Left ventricle myocardium superior (tissue), 1 donor: Measurements from ENCODE around the gene ENAH. TPM values are rescaled to one million over a fixed set of nuclear protein-coding genes. Genes with fewer than 3 reads are reported as not detected.

ENCODE experiments used
- ATAC-seq: fragments of 200-7000 bp; cut with Tn5 transposase; one replicate; pipeline ENCODE4 v1.9.1; 2020; ENCODE audit warnings: mild to moderate bottlenecking, moderate library complexity
- DNase-seq: peaks from one replicate; pipeline ENCODE4 v3.0.0-alpha.2; 2020
- intact Hi-C: fragments of 100-400 bp; cut with micrococcal nuclease; formaldehyde crosslinking; loops from one replicate; pipeline ENCODE4 v1.11.0; 2022
- total RNA-seq: library from RNA; stranded (reverse); fragmentation: NEBNext Ultra II Directional; extraction: Animal tissue kit (Norgen Biotek cat#: 25700); gene quantifications from one replicate; pipeline ENCODE4 v1.2.1, GENCODE V29; 2021
- donor health status: DM: no; HTN: yes; CAD: no; lungs with severe emphysema.

Gene ENAH
- total RNA-seq, 1 donor from 2014 or later: 90.1 TPM

DNA sequence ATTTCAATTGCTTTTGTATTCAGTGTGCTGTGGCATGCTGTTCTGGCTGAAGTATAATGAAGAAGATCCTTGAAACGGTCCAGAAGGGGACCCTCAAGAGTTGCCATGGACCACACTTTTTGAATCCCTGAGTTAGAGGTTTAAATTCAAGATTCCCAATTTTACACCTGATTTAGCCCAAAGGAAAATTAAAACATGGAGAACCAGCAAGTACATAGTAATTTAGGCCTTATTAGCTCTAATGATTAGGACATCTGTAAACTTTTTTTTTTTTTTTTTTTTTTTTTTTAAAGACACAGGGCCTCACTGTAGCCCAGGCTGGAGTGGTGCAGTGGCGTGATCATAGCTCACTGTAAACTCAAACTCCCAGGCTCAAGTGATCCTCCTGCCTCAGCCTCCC, 107.3 kb downstream of the ENAH start:
- ATAC-seq: no peak
- intact Hi-C loops: no loop called here
- no peak for DNase-seq

DNA sequence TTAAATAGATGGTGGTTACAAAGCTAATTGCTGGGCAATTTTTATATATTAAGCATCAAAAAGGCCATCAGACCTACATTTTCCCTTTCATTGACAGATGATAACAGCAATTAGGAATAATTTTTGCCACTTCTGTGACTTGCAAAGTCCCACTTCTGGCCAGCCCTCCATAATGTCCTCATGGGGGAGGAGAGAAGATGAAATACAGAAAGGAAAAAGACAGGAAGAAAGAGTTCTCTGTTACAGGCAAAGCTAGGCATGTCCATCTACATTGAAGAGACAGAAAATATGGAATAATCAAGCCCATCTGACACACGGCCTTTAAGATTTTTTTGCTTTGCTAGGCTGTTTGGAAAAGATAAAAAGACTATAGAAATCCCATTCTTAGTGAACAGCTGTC, 108.0 kb downstream of the ENAH start:
- intact Hi-C loops: no loop called here
- no peak for ATAC-seq
- DNase-seq: no peak

DNA sequence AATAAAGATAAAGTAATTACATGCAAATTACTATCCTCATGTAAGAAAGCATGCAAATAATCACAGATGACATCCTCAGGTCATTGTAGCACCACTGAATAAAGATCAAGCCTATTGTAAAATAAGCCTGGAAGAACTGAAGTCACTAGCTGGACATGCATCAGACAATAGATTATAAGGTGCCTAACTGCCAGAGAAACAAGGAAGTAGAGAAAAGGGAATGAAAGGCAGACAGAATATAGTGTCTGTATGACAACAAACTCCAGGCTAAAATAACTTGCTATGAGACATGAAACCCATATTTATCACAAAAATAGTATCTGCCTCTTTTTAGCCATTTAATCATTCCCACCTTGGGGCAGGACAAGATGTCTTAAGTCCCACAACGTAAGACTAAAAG, 108.7 kb downstream of the ENAH start:
- intact Hi-C loops: no loop called here
- DNase-seq (no peak), ATAC-seq (no peak)

GRCh38 chr1:225543350-225543749, 109.6 kb downstream of the ENAH start:
- intact Hi-C loops: no loop called here
- DNase-seq (no peak), ATAC-seq (no peak)

DNA sequence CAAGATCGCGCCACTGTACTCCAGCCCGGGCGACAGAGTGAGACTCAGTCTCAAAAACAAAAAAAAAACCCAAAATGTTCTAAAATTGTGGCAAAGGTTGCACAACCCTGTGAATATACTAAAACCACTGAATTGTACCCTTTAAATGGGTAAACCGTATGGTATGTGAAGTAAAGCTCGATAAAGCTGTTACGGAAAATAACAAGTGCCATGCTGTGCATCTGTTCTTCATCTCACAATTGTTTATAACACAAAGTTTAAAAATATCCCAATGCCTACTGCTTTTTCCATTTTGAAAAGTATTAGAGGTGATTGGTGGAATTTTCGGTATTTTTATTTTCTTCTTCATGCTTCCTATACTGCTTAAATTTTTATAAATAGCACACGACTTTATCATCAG, 111.5 kb downstream of the ENAH start:
- intact Hi-C loops: no loop called here
- no peak for ATAC-seq
- no peak for DNase-seq

- DNase-seq (no peak), ATAC-seq (no peak)
- intact Hi-C loops: no loop called here
These were observed 113.3 kb downstream of the ENAH start for GRCh38 chr1:225539575-225539974.

- intact Hi-C loops: no loop called here
- no peak for ATAC-seq
- no peak for DNase-seq
These were observed 113.9 kb downstream of the ENAH start for GRCh38 chr1:225539069-225539468.

DNA sequence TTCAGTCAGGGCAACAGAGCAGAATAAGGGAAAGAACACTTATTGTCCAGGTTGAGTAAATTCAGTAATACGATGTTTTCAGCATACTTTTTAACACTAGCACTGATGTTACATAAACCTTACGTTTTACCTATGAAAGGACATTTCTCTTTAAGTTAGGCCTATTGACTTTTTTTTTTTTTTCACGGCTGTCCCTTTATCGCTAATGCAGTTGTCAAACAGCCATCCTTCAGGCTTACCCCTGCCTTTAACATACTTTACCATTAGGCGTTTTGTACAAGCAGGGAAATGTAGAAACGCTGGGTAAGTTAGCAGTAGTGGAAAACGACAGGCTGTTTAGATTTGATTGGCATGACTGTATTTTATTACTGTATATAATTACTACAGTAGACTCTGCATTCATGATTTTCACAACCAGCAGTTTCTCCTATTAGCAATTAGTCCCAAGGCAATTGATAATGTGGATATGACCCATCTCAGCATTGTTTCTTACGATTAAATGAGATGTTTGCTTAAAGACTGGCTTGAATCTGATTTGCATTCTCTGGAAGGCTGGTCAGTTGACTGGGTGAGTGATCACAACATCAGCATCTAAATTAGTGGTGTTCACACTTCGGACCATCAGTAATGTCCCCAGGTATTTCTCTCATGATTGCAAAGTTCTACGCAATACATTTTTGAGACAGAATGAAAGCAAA, 115.2 kb downstream of the ENAH start:
- DNase-seq (no peak), ATAC-seq (no peak)
- intact Hi-C loops: no loop called here

- ATAC-seq: no peak
- intact Hi-C loops: no loop called here
- no peak for DNase-seq
These were observed 117.6 kb downstream of the ENAH start for GRCh38 chr1:225535280-225535679.

- no peak for ATAC-seq
These were observed 118.2 kb downstream of the ENAH start for GRCh38 chr1:225534772-225535171.

GRCh38 chr1:225534135-225534534, 118.8 kb downstream of the ENAH start:
- intact Hi-C loops: no loop called here
- DNase-seq: no peak
- no peak for ATAC-seq

More at GRCh38 chr1:225534772-225535171, 118.2 kb downstream of the ENAH start:
- DNase-seq: no peak
- intact Hi-C loops: no loop called here

- intact Hi-C loops: no loop called here
- DNase-seq (no peak), ATAC-seq (peak; percentile 30)
These were observed 119.7 kb downstream of the ENAH start for GRCh38 chr1:225533238-225533637.

GRCh38 chr1:225532240-225532944, 120.5 kb downstream of the ENAH start:
- intact Hi-C loops: no loop called here
- ATAC-seq (no peak), DNase-seq (no peak)

GRCh38 chr1:225529726-225530125, 123.2 kb downstream of the ENAH start:
- intact Hi-C loops: no loop called here
- DNase-seq: no peak
- ATAC-seq: no peak

- ATAC-seq (no peak), DNase-seq (no peak)
- intact Hi-C loops: no loop called here
These were observed 125.3 kb downstream of the ENAH start for GRCh38 chr1:225527575-225527974.

DNA sequence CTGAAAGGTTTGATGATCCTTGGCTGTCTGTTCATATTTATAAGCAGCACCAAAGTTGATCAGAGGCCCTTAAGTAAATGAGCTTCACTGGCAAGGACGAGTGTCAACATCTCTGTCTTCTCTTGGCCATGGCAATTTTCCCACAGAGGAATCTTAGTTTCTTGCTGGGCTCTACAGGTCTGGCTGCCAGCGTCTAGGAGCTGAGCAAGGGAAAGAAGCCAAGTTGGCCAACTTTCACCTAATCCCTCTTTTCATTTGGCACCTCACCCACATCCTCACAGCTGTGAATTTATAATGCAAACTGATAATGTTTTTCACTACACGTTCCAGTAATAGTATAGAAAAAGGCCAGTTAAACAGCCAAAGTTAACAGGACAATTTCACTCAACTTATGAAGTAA, 126.0 kb downstream of the ENAH start:
- DNase-seq (no peak), ATAC-seq (peak; percentile 62)
- intact Hi-C loops: no loop called here

- ATAC-seq: no peak
- no peak for DNase-seq
- intact Hi-C loops: no loop called here
These were observed 127.5 kb downstream of the ENAH start for GRCh38 chr1:225525377-225525776.

DNA sequence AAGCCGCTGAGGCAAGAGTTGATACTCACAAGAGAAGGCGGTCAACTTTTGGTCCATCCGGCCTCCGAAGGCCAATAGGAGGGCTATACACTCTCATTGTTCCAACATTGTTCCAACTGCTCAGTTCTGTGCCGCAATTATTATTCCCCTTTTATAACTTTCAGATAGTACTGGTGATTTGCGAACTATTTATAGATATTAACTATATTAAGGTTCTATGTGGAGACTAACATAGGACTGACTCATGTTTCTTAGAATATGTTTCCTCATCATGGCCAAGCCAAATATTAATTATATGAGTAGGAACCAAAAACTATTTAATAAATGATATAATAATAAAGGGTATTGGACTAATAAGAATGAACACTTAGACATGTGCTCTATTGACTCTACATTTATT, 128.4 kb downstream of the ENAH start:
- ATAC-seq: peak; percentile 66
- no peak for DNase-seq
- intact Hi-C loops: no loop called here

DNA sequence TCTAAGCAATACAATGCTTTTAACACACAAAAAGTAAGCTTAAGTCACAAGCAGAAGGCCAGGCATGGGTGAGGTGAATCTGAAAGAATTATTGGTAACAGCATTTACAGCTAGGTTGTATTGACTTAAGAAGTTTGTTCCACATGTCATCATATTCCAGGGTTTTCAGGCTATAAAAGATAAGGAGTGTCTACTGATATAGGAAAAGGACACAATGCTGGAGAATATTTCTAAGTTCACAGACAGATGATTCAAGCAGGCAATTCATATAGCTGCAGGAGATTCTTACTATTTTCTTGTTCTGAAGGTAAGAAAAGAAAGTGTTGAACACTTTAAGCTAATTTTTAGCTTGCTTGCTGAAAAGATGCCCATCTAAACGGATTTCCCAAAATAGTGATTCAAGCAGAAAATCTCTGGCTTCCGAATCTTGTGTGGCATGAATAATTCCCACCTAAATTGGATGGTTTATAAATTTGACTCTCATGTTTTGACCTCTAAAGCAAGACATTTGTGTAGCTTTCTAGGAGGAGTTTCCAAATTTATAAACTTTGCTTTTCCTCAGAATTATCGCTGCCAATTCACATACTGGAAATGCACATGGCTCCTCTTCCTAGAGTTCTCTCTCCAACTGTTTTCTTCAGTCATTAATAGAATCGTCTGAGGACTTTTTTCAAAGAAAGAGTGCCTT, 129.5 kb downstream of the ENAH start:
- intact Hi-C loops: no loop called here
- ATAC-seq (no peak), DNase-seq (no peak)

DNA sequence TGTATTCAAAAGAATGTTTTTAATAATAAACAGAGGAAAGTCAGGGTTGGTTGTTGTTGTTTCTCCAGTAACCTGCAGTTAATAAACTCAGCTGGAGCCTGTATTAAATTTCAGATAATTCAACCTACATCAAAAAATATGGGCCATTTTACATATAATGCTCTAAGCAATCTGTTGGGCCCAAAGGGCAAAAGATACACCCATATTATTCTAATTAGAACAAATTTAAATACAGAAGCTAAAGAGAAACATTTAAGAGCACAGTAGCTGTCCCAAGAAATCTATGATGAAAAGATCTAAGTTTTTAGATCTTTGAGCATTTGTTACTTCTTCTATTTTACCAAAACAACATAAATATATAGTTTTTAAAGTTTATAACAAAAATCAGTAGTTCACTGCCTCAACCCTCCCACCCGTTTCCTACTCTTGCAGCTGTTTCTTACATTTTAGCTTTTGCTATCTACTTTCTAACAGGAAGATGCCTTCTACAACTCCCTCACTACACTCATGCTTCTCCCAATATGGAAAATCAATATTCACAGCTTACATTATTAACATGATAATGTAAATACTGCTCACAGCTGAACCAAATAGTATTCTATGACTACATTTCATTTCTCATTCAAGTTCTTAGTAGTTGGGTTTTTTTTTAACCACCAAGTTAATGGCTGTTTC, 130.2 kb downstream of the ENAH start:
- DNase-seq (no peak), ATAC-seq (no peak)
- intact Hi-C loops: no loop called here
